Adrenal gland (tissue), 5 donors: ENCODE data around the gene ZNF776.

Experiments
- POLR2A ChIP-seq, 2 donors: fragments of 450-650 bp; IDR thresholded peaks; one replicate each; pipeline ENCODE4 v1.6.1; 2017; ENCODE audit warnings: antibody characterized with exemption in 2 of 2, mild to moderate bottlenecking in 2 of 2, moderate library complexity in 1 of 2
- TF ChIP-seq, protein P1 (sequence below), 6 experiments: fragments of 450-650 bp in 4 of 6; fragments of 200-600 bp in 2 of 6; sonication (generic) in 1 of 6; IDR thresholded peaks; 1 replicate in 5 of 6; 2 replicates in 1 of 6; pipeline versions ENCODE4 v1.5.1 to v1.8.0; 2016 to 2021; ENCODE audit warnings: antibody characterized with exemption in 6 of 6, mild to moderate bottlenecking in 2 of 6, moderate library complexity in 1 of 6
- donor health status: DM: no; HTN: no; CAD: no.

DNA sequence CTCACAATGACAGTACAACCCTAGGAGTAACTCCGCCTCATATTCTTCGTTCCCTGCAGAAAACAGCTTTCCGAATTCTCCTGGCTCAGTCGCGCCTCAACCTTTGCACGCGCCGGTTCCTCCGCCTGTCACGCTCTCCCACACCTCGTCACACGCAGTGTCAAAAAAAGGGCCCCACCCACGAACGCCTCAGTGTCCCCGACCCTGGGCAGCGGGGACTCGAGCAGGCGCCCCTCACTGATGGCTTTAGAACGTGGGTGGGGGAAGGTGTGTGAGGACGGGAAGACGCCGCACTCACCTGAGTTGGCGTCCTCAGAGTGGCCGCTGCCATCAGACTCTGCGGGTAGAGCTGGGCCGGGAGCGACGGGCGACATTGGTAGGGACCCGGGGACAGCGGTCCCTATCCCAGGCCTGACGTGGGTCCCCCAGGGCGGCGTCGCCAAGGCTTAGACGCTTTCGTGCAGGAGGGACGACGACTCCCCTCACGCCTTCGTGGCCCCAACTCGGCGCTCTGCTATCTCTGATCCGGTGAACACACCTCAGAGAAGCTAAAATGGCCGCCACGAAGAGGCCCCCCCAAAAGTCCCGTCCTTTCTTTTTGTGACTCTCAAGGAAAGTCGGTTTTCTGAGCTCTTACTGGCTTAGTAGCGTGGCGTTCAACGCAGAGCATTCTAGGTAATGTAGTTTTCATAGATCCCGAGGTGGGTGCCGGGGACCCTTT lies 37.8 kb upstream of the ZNF776 start, which contains the start of gene ZNF154:
- TF ChIP-seq, protein P1, sequence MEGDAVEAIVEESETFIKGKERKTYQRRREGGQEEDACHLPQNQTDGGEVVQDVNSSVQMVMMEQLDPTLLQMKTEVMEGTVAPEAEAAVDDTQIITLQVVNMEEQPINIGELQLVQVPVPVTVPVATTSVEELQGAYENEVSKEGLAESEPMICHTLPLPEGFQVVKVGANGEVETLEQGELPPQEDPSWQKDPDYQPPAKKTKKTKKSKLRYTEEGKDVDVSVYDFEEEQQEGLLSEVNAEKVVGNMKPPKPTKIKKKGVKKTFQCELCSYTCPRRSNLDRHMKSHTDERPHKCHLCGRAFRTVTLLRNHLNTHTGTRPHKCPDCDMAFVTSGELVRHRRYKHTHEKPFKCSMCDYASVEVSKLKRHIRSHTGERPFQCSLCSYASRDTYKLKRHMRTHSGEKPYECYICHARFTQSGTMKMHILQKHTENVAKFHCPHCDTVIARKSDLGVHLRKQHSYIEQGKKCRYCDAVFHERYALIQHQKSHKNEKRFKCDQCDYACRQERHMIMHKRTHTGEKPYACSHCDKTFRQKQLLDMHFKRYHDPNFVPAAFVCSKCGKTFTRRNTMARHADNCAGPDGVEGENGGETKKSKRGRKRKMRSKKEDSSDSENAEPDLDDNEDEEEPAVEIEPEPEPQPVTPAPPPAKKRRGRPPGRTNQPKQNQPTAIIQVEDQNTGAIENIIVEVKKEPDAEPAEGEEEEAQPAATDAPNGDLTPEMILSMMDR (IDR thresholded peaks at IDR 0.05) = no peak
- peak; percentile 12 to 55 for TF ChIP-seq POLR2A (IDR thresholded peaks at IDR 0.05)
